Right renal cortex interstitium (tissue), 3 donors: ENCODE data around the gene THSD8. TPM values are rescaled to one million over a fixed set of nuclear protein-coding genes. Genes with fewer than 3 reads are reported as not detected.
A peak's percentile ranks its signal among the peaks of the same experiment; 100 is the strongest.

Experiments
- DNase-seq, 3 donors: peaks; one replicate each; pipeline ENCODE4 v3.0.0-alpha.2; 2013; ENCODE audit warnings: low read depth in 3 of 3, low spot score in 2 of 3
- polyA plus RNA-seq, 3 donors: library from polyadenylated mRNA; unstranded; fragments of 120-200 nt; gene quantifications; one replicate each; pipeline ENCODE4 v1.2.1, GENCODE V29; 2013; ENCODE audit not compliant: insufficient read length in 3 of 3

Gene THSD8
- polyA plus RNA-seq, 3 donors: 1.7 to 7.5 (median 5.9) TPM

- DNase-seq: no peak
Measured at GRCh38 chr19:12779162-12779993, 22.5 kb upstream of the THSD8 start.

- DNase-seq: no peak
Measured at GRCh38 chr19:12782174-12782423, 19.8 kb upstream of the THSD8 start.

GRCh38 chr19:12782424-12783290 lies 19.2 kb upstream of the THSD8 start:
- DNase-seq: no peak

- DNase-seq: no peak
Measured at GRCh38 chr19:12783291-12783848, 18.5 kb upstream of the THSD8 start.

- DNase-seq: no peak
Measured at GRCh38 chr19:12783849-12784393, 17.9 kb upstream of the THSD8 start.

GRCh38 chr19:12784394-12784870 lies 17.4 kb upstream of the THSD8 start:
- DNase-seq: no peak

GRCh38 chr19:12784871-12785430 lies 16.9 kb upstream of the THSD8 start:
- no peak for DNase-seq

DNA sequence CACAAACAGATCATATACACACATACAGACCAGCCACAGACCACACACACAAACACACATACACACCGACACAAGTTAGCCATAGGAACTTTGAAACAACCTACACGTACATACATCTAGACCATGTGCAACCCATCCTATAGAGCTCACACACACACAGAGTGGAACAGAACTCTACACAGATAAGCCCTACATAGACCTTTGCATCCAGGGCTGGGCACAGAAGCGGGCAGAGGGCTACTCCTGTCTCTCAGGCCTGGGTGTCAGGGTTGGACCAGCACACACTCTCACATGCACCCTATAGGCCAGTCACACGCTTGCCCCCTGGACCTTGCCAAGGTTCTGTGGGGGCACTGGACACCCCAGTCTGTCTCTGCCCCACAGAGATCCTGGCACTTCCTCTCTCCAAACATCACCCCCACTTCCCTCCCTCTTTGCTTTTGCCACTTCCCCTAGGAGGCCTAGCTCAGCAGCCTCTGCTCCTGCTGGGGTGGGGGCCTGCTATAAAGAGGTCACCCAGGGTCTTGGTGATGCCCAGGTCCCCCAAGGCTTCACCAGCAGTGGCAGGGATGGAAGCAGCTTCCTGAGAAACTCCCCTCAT lies 16.3 kb upstream of the THSD8 start:
- no peak for DNase-seq

DNA sequence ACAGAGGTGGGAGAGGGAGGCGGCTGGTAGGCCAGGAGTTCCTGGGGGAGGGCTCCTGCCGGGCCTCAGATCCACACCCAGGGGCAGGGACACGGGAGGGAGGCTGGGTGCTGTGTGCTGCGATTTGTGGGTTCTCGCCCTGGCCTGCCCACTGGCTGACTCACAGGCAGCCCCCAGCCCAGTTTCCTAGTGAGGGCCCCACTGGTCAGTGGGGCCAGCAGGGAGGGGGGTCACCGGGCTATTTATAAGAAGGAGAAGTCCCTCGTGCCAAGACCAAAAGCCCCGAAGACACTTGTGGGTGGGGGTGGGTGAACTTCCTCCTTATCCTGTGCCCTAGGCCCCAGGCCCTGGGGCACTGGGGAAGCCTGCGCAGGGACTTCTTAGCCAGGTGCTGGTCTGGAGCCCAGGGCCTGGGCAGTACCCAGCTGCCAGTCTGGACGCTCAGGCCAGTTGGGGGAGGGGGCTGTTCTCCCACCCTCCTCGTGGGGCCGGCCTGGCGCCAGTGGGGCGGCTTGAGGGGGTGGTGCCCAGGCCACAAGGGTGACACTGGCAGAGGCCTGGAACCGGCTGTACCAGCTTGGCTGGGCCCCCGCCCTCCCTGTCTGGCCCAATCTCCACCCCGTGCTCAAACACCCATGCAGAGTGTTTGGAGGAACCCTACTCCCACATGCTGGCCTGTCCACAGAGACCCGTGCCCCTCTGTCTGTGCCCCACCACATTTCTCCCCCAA lies 15.6 kb upstream of the THSD8 start:
- DNase-seq: no peak

GRCh38 chr19:12786952-12787351 lies 14.9 kb upstream of the THSD8 start:
- DNase-seq: no peak

DNA sequence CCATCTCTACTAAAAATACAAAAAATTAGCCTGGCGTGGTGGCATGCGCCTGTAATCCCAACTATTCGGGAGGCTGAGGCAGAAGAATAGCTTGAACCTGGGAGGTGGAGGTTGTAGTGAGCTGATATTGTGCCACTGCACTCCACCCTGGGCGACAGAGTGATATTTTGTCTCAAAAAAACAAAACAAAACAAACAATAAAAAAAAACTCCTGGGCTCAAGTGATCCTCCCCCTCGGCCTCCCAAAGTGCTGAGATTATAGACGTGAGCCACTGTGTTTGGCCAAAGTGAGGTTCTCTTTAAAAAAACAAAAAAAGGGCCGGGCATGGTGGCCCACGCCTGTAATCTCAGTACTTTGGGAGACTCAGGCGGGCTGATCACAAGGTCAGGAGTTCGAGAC lies 14.4 kb upstream of the THSD8 start:
- DNase-seq: no peak

DNA sequence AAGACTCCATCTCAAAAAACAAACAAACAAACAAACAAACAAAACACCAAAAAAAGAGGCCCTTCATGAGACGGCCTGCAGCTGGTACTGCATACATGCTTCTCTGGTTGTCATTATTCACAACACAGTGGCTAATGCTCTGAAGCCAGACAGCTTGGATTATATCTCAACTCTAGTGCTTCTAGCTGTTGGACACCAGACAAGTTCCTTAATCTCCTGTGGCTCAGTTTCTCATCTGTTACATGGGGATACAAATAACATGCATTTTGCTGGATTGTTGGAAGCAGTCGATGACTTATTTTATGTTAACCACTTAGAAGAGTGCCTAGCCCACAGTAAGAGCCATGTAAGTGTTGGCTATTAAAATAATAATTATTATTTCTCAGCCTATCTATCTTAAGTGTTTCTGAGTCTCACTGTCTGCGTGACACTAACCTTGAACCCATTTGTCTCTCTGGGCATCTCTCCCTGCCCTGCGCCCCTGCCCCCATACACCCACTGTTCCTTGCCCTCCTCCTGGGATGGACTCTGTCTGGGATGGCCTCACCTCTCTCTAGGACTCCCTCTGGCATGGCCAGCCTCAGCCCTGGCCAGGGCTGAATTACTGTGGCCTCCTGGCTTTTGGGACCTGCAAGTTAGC lies 13.7 kb upstream of the THSD8 start:
- DNase-seq: no peak

DNA sequence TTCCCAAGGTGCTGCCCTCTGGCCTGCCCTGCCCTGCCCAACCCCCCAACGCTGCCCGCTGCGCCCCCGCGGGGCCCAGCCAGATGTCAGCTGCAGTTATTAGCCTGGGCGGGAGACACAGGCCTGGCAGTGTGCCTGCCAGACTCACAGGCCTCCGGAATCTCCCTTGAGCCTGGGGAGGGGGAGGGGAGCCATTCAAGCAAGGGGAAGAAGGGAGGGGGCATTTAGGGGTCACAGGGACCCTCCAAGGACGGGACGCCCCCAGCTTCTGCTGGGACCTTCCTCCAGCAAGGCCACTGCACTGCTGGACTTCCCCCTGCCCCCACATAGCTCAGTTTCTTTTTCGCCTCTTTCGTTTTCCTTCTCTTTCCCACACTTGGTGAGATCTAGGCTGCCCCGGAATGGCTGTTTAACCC lies 13.2 kb upstream of the THSD8 start:
- DNase-seq: no peak

DNA sequence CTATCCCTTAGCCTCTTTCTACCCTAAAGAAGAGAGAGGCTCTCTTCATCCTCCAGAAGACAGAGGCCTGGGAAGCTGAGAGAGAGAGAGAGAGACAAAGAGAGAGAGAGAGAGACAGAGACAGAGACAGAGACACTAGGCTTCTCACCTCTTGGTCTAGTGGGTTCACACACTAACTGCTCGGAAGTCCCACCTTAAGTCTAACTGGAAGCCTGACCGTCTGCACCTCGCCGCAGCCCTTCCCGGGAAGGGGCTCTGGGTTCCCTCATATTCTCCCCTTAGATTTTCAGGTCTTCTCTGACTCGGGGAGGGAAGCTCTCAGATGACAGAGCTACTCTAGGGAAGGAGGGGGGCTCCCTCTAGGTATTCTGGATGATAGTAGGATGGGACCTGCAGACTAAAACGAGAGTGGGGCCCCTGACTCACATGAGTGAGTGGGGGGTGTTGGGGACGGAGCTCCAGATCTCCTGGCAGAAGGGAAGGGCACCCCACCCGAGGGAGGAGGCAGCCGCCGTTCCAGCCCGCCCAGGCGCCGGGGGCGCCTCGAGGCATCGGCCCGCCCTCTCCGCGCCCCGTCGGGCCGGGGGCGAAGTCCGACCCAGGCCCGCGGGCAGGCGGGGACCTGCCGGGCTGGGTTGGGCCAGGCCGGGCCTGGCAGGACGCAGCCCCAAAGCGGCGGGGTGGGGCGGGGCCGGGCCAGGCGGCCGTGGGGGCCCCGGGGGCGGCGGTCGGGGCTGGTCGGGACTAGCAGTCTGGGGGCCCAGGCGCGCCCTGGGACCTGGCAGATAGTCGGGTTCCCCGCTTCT lies 12.6 kb upstream of the THSD8 start:
- no peak for DNase-seq

- peak in 1 of 3 donors; percentile 84 for DNase-seq
Measured at GRCh38 chr19:12789904-12790619, 11.8 kb upstream of the THSD8 start.

DNA sequence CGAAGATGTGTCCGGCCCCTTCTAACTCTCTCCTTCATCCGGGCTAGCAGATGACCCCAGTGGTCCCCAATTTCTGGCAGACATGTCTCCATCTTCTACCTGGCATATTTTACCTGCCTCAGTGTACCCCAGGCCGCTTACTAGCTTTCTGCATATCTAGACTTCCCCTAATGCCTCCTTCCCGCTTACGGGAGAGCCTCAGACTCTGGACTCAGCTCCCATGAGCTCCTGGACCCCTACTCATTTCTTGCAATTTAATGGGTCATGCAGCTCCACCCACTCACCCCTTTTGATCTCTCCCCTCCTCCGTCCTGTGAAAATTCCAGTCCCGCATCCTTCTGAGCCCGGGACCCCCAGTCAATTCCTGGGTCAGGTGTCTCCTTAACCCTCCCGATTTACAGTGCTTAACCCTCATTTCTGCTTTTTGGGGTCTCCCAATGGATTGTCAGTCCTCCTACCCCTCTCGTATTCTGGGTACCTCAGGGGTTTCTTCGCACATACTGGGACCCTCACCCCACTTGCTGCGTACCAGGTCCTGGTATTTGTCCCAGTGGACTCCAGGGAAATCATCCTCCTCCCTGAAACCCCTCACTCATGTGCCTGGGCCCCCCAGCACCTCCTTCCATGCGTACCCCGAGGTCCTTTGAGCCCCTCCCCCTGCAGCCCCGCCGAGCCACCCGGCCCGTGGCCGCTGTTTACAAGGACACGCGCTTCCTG lies 11.1 kb upstream of the THSD8 start:
- no peak for DNase-seq

DNA sequence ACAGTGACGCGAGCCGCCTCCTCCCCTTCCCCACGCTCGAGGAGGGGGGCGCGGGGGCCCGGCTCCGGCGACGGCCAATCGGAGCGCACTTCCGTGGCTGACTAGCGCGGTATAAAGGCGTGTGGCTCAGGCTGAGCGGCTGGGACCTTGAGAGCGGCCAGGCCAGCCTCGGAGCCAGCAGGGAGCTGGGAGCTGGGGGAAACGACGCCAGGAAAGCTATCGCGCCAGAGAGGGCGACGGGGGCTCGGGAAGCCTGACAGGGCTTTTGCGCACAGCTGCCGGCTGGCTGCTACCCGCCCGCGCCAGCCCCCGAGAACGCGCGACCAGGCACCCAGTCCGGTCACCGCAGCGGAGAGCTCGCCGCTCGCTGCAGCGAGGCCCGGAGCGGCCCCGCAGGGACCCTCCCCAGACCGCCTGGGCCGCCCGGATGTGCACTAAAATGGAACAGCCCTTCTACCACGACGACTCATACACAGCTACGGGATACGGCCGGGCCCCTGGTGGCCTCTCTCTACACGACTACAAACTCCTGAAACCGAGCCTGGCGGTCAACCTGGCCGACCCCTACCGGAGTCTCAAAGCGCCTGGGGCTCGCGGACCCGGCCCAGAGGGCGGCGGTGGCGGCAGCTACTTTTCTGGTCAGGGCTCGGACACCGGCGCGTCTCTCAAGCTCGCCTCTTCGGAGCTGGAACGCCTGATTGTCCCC lies 10.4 kb upstream of the THSD8 start, which contains the start of gene JUNB:
TSS of gene JUNB (plus strand) at position 142 of the 706 bp plus-strand sequence. CDS start at position 428, 286 bp downstream.
- DNase-seq: peak in 1 of 3 donors; percentile 85
